Ovary (tissue), 10 donors: ENCODE measurements around the gene QRICH2. TPM values are rescaled to one million over a fixed set of nuclear protein-coding genes. Genes with fewer than 3 reads are reported as not detected.
A peak's percentile ranks its signal among the peaks of the same experiment; 100 is the strongest.

Experiments
- DNase-seq, 5 donors: peaks; one replicate each; pipeline ENCODE4 v3.0.0-alpha.2; 2019 to 2020
- H3K27ac ChIP-seq, 2 donors: fragments of 200-600 bp; one replicate each; pipeline versions ENCODE4 v1.5.1 to v1.8.0; 2019 to 2022
- H3K27me3 ChIP-seq: fragments of 200-600 bp; one replicate; pipeline ENCODE4 v1.8.0; 2022
- H3K36me3 ChIP-seq: fragments of 200-600 bp; sonication (generic); one replicate; pipeline ENCODE4 v1.5.1; 2019
- H3K4me1 ChIP-seq: one replicate; pipeline ENCODE4 v1.8.1; 2013; ENCODE audit warnings: mild to moderate bottlenecking, moderate library complexity; ENCODE audit not compliant: insufficient read depth
- H3K4me3 ChIP-seq: fragments of 200-600 bp; sonication (generic); one replicate; pipeline ENCODE4 v1.5.1; 2017
- H3K9me3 ChIP-seq, 2 donors: fragments of 200-600 bp in 1 of 2; sonication (generic) in 1 of 2; one replicate each; pipeline versions ENCODE4 v1.5.1 to v1.8.1; 2013 to 2019; ENCODE audit warnings: mild to moderate bottlenecking in 1 of 2, moderate library complexity in 1 of 2
- EP300 ChIP-seq: sonication (generic); formaldehyde crosslinking; IDR thresholded peaks from one replicate; pipeline ENCODE4 v1.6.1; 2017; ENCODE audit warnings: antibody characterized with exemption
- POLR2A ChIP-seq: fragments of 450-650 bp; IDR thresholded peaks from one replicate; pipeline ENCODE4 v1.6.1; 2017; ENCODE audit warnings: antibody characterized with exemption, mild to moderate bottlenecking, moderate library complexity
- WGBS, 3 donors: extraction: QIAGEN DNeasy Blood & Tissue Kit in 1 of 3; methylation state at CpG; one replicate each; pipeline versions ENCODE4 v1.1.5 to v1.1.7; 2013 to 2017; 5-methylcytosine and 5-hydroxymethylcytosine counted together
- intact Hi-C, 4 donors: fragments of 100-400 bp; cut with DNase I; formaldehyde crosslinking; loops; one replicate each; pipeline versions ENCODE4 v1.11.0 to v1.15.1; 2022 to 2023
- long read RNA-seq, 3 donors: library from polyadenylated mRNA in 2 of 3; unstranded in 2 of 3; transcript quantifications; one replicate each; pipeline ENCODE4 v2.0.0 and lab custom pipeline, GENCODE V29; 2021 to 2026
- polyA plus RNA-seq, 2 donors: library from polyadenylated mRNA; stranded (reverse); fragments of 200-250 nt in 1 of 2; fragments of 350-450 nt in 1 of 2; fragmentation: Illumina TruSeq in 1 of 2; extraction: RNeasy Lipid Tissue Mini Kit (QIAGEN cat#74804) in 1 of 2; gene quantifications; one replicate each; pipeline ENCODE4 v1.2.3, GENCODE V29; 2013 to 2014
- total RNA-seq, 7 donors: library from RNA; depleted of rRNA in 2 of 7; stranded (reverse); fragments of >200 nt in 2 of 7; fragmentation: NEBNext Ultra II Directional in 3 of 7; extraction: Animal tissue kit (Norgen Biotek cat#: 25700) in 3 of 7; gene quantifications; one replicate each; pipeline versions ENCODE4 v1.1.0 to v1.2.4, GENCODE V29; 2016 to 2023
- TF ChIP-seq, protein P1 (sequence below), 3 donors: fragments of 450-650 bp in 2 of 3; fragments of 200-600 bp in 1 of 3; IDR thresholded peaks; one replicate each; pipeline versions ENCODE4 v1.5.1 to v1.8.0; 2016 to 2022; ENCODE audit warnings: antibody characterized with exemption in 3 of 3, mild to moderate bottlenecking in 1 of 3
- donor health status: DM: no; HTN: no; CAD: no; lungs with moderate emphysema.
- donor health status: DM: no; HTN: no; CAD: no.
- donor health status: Bipolar disorder and iron deficiency.
- donor health status: DM: yes; HTN: yes; CAD: no.
- donor health status: DM: no; HTN: no; CAD: no.
- donor health status: DM: yes; HTN: yes; CAD: no.

The QRICH2 gene, protein sequence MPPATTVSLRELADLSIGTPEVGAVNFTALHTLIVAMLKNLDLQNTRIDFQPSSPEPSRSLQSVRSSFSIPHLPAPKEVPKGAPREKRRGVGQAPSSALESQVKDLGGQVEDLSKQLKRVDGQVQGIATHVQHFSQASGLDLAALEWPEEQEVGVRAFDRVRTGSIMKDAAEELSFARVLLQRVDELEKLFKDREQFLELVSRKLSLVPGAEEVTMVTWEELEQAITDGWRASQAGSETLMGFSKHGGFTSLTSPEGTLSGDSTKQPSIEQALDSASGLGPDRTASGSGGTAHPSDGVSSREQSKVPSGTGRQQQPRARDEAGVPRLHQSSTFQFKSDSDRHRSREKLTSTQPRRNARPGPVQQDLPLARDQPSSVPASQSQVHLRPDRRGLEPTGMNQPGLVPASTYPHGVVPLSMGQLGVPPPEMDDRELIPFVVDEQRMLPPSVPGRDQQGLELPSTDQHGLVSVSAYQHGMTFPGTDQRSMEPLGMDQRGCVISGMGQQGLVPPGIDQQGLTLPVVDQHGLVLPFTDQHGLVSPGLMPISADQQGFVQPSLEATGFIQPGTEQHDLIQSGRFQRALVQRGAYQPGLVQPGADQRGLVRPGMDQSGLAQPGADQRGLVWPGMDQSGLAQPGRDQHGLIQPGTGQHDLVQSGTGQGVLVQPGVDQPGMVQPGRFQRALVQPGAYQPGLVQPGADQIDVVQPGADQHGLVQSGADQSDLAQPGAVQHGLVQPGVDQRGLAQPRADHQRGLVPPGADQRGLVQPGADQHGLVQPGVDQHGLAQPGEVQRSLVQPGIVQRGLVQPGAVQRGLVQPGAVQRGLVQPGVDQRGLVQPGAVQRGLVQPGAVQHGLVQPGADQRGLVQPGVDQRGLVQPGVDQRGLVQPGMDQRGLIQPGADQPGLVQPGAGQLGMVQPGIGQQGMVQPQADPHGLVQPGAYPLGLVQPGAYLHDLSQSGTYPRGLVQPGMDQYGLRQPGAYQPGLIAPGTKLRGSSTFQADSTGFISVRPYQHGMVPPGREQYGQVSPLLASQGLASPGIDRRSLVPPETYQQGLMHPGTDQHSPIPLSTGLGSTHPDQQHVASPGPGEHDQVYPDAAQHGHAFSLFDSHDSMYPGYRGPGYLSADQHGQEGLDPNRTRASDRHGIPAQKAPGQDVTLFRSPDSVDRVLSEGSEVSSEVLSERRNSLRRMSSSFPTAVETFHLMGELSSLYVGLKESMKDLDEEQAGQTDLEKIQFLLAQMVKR (N-terminal part only)
- total RNA-seq (1 to 10 TPM; 1.1 to 3.8 (median 1.5) TPM), polyA plus RNA-seq (1 to 10 TPM in 1 of 2 donors, under 1 TPM in 1; 0.42 to 1.9 TPM)
- long read RNA-seq, donor 1, partial matches to known transcripts = 1 of 1 reads
- long read RNA-seq, donor 1, other reads (novel, unspliced or antisense) = 0 of 1 reads
- long read RNA-seq, donor 2 = 0 reads
- long read RNA-seq, donor 3, partial matches to known transcripts = 1 of 14 reads
- long read RNA-seq, donor 3, other reads (novel, unspliced or antisense) = 13 of 14 reads

DNA sequence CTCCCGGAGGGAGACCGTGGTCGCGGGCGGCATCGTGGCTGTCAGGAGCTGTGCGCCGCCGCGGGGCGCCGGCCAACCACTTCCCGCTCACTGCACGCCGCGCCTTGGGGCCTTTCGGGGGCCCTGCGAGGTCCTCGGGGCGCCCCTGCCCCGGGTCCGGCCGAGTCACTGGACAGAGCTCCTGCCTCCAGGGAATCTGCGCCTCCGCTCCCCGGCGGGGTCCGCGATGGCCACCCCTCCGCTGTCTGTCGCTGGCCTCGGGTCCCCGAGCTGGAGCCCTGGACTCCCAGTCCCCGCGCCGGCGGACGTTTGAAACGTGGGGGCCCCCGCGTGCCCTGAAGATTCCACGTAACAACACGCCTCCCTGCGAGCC is at the start of gene QRICH2:
QRICH2 (minus strand) TSS at position 311 of the 373 bp plus-strand sequence; CDS start at position 33, 278 bp downstream.
- 95 to 96% (median 95%) methylated on average over 44 of the region's 44 CpGs for WGBS, 3 donors
- TF ChIP-seq, protein P1, sequence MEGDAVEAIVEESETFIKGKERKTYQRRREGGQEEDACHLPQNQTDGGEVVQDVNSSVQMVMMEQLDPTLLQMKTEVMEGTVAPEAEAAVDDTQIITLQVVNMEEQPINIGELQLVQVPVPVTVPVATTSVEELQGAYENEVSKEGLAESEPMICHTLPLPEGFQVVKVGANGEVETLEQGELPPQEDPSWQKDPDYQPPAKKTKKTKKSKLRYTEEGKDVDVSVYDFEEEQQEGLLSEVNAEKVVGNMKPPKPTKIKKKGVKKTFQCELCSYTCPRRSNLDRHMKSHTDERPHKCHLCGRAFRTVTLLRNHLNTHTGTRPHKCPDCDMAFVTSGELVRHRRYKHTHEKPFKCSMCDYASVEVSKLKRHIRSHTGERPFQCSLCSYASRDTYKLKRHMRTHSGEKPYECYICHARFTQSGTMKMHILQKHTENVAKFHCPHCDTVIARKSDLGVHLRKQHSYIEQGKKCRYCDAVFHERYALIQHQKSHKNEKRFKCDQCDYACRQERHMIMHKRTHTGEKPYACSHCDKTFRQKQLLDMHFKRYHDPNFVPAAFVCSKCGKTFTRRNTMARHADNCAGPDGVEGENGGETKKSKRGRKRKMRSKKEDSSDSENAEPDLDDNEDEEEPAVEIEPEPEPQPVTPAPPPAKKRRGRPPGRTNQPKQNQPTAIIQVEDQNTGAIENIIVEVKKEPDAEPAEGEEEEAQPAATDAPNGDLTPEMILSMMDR (IDR thresholded peaks at IDR 0.05) = no peak
- TF ChIP-seq POLR2A = no peak
- no peak for TF ChIP-seq EP300
- Histone ChIP-seq H3K36me3 (no peaks in the 10 kb centered on the region), H3K27ac (no peak within 1 kb of the TSS), H3K4me1 (no peaks in the 10 kb centered on the region), H3K4me3 (no peak within 1 kb of the TSS), H3K9me3 (no peaks in the 10 kb centered on the region), H3K27me3 (no peaks in the 10 kb centered on the region)
- intact Hi-C loops = loop anchor here in 3 of 4 donors (2.0 to 10.0 kb wide), 3 partner anchors 85 to 197 kb away; partner anchors contain the start of gene RHBDF2 (in 1 of the 3)
- DNase-seq = peak in 1 of 5 donors; percentile 29

DNA sequence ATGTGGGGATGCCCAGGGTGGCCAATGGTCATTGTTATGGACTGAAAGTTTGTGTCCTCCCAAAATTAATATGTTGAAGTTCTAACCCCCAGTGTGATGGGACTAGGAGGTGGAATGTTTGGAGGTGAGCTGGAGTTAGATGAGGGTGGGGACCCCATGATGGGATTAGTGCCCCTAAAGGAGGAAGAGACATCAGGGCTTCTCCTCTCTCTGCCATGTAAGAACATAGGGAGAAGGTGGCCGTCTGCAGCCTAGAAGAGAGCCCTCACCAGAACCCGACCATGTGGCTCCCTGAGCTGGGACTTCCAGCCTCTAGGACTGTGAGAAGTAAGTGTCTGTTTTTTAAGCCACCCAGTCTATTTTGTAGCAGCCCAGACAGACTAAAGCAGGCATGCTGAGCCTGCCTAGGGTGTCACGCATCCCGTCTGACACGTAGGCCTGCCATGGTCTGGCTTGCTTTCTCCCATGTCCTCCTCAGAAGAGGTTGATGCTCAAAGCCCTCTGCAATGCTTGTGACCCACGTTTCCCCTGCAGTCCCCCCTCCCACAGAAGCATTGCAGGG is 49.6 kb upstream of the QRICH2 start:
- Histone ChIP-seq H3K4me1 (peaks cover 2% of the 10 kb centered on the region), H3K4me3 (no peak overlapping the region), H3K27ac (no peak overlapping the region), H3K27me3 (no peaks in the 10 kb centered on the region), H3K9me3 (no peaks in the 10 kb centered on the region), H3K36me3 (no peaks in the 10 kb centered on the region)
- TF ChIP-seq EP300 (no peak), POLR2A (no peak)
- intact Hi-C loops = no loop called here
- DNase-seq = no peak
- WGBS, 3 donors = 79 to 84% (median 83%) methylated on average over 6 of the region's 6 CpGs

DNA sequence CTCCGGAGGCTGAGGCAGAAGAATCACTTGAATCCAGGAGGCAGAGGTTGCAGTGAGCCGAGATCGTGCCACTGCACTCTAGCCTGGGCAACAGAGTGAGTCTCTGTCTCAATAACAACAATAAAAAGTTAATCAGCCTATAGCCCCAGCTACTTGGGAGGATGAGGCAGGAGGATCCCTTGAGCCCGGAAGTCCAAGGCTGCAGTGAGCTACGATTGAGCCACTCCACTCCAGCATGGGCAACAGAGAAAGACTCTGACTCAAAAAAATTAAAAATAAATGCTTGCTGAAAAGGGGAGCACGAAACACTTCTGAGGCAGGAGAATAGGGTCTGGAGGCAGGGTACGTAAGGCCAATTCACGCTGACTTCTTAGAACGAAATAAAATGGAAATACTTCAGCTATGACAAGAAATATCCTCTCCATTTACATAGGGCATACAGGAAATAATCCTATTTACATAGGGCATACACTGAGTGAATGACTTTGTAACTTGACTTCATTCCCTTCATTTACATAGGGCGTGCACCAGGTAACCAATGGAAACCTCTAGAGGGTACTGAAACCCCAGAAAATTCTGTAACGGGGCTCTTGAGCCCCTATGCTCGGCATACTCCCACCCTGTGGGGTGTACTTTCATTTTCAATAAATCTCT is 48.9 kb upstream of the QRICH2 start:
- Histone ChIP-seq H3K4me1 (peaks cover 2% of the 10 kb centered on the region), H3K4me3 (no peak overlapping the region), H3K27me3 (no peaks in the 10 kb centered on the region), H3K36me3 (no peaks in the 10 kb centered on the region), H3K27ac (no peak overlapping the region), H3K9me3 (no peaks in the 10 kb centered on the region)
- no peak for DNase-seq
- intact Hi-C loops = no loop called here
- no peak for TF ChIP-seq EP300
- TF ChIP-seq, protein P1 (IDR thresholded peaks at IDR 0.05) = no peak
- TF ChIP-seq POLR2A = no peak
- WGBS, 3 donors = 64 to 68% (median 66%) methylated on average over 12 of the region's 12 CpGs

DNA sequence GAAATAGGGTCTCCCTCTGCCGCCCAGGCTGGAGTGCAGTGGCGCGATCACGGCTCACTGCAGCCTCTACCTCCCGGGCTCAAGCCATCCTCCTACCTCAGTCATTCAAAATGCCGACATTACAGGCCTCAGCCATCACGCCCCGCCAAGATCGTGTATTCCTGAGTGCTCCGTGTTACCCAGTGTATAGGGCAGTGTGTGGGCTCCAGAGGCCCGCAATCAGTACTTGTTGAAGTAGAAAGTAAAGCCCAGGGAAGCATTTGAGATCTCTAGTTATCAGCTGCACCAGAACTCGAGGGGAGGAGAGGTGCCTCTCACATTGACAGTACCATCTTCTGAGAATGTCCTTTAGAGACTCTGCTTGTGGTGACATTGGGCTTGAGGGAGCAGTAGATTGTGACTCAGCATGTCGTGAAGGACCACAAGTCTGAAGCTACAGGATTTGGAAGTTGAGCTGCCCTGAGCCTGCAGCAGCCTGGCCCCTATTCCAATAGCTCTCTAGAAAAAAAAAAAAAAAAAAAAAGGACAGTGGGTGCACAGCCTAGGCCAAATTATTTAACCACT is 46.8 kb upstream of the QRICH2 start:
- Histone ChIP-seq H3K9me3 (no peaks in the 10 kb centered on the region), H3K27me3 (no peaks in the 10 kb centered on the region), H3K4me3 (no peak overlapping the region), H3K27ac (no peak overlapping the region), H3K4me1 (peaks cover 3% of the 10 kb centered on the region), H3K36me3 (no peaks in the 10 kb centered on the region)
- intact Hi-C loops = no loop called here
- no peak for DNase-seq
- 58 to 65% (median 63%) methylated on average over 13 of the region's 13 CpGs for WGBS, 3 donors
- TF ChIP-seq POLR2A (no peak), EP300 (no peak)
- TF ChIP-seq, protein P1 (IDR thresholded peaks at IDR 0.05) = no peak
